IMR-90 (cell line): ENCODE results near the gene DPF3. TPM values are rescaled to one million over a fixed set of nuclear protein-coding genes. Genes with fewer than 3 reads are reported as not detected.

Source experiments
- ATAC-seq: fragments of 200-7000 bp; cut with Tn5 transposase; 2 replicates; pipeline ENCODE4 v1.9.1; 2020; ENCODE audit warnings: low read depth, mild to moderate bottlenecking, moderate library complexity
- BruUV-seq: library from RNA; stranded (reverse); fragments of 400-500 nt; replicated peaks from 2 replicates; lab custom pipeline; 2021; lab: Mats Ljungman, UMichigan
- CTCF ChIA-PET: fragments of 300-600 bp; formaldehyde crosslinking; extraction: SDS; loops from one replicate; lab custom pipeline; 2021; ENCODE audit warnings: antibody characterized with exemption; lab: Yijun Ruan, JAX
- POLR2A ChIA-PET: fragments of 300-600 bp; sonication (Branson Sonifier 250); formaldehyde crosslinking; loops from one replicate; lab custom pipeline; 2022; ENCODE audit warnings: antibody characterized with exemption; ENCODE audit not compliant: unreplicated experiment; lab: Charles Lee
- DNase-seq: peaks from one replicate; pipeline ENCODE4 v3.0.0; 2013
- H2AFZ ChIP-seq: replicated peaks from 2 replicates; pipeline ENCODE3; 2013; ENCODE audit warnings: low read length, mild to moderate bottlenecking; ENCODE audit not compliant: poor library complexity
- H2AK5ac ChIP-seq: 2 replicates; pipeline ENCODE4 v1.6.1; 2013; ENCODE audit warnings: low read depth, low read length, inconsistent platforms
- H2AK9ac ChIP-seq: replicated peaks from 2 replicates; pipeline ENCODE3; 2013; ENCODE audit warnings: mild to moderate bottlenecking, low read depth, low read length, moderate library complexity; ENCODE audit not compliant: poor library complexity
- H2BK120ac ChIP-seq: 2 replicates; pipeline ENCODE4 v1.6.1; 2013; ENCODE audit warnings: low read depth, low read length, inconsistent platforms
- H2BK15ac ChIP-seq: 3 replicates; pipeline ENCODE4 v1.6.1; 2013; ENCODE audit warnings: low read depth, low read length, inconsistent platforms
- H2BK20ac ChIP-seq: 2 replicates; pipeline ENCODE4 v1.6.1; 2013; ENCODE audit warnings: low read depth, mild to moderate bottlenecking, inconsistent platforms, low read length, moderate library complexity
- H2BK5ac ChIP-seq: 2 replicates; pipeline ENCODE4 v1.6.1; 2013; ENCODE audit warnings: mild to moderate bottlenecking, low read depth, low read length, inconsistent platforms; ENCODE audit not compliant: poor library complexity, severe bottlenecking
- H3K14ac ChIP-seq: replicated peaks from 2 replicates; pipeline ENCODE4 v1.6.1; 2013; ENCODE audit warnings: low read depth, low read length, inconsistent platforms
- H3K18ac ChIP-seq: 2 replicates; pipeline ENCODE4 v1.6.1; 2013; ENCODE audit warnings: low read depth, low read length, control low read depth
- H3K23ac ChIP-seq: 2 replicates; pipeline ENCODE4 v1.6.1; 2013; ENCODE audit warnings: low read depth, low read length, inconsistent platforms
- H3K27ac ChIP-seq: 2 replicates; pipeline ENCODE4 v1.5.1; 2013; ENCODE audit warnings: mild to moderate bottlenecking, control low read depth, low read length; ENCODE audit not compliant: insufficient read depth
- H3K27me3 ChIP-seq: 2 replicates; pipeline ENCODE4 v1.6.1; 2013; ENCODE audit warnings: low read length; ENCODE audit not compliant: control insufficient read depth, insufficient read depth
- H3K36me3 ChIP-seq: 2 replicates; pipeline ENCODE4 v1.6.1; 2013; ENCODE audit warnings: low read length, mixed read lengths; ENCODE audit not compliant: control insufficient read depth, insufficient read depth
- H3K4ac ChIP-seq: 2 replicates; pipeline ENCODE4 v1.6.1; 2013; ENCODE audit warnings: low read depth, low read length, inconsistent platforms
- H3K4me1 ChIP-seq: 2 replicates; pipeline ENCODE4 v1.6.1; 2013; ENCODE audit warnings: low read length, mixed read lengths; ENCODE audit not compliant: control insufficient read depth, insufficient read depth
- H3K4me2 ChIP-seq: 2 replicates; pipeline ENCODE4 v1.6.1; 2013; ENCODE audit warnings: low read depth, mild to moderate bottlenecking, control low read depth, low read length, moderate library complexity
- H3K4me3 ChIP-seq: 2 replicates; pipeline ENCODE4 v1.5.1; 2013; ENCODE audit warnings: low read depth, mild to moderate bottlenecking, control low read depth, low read length, moderate library complexity; ENCODE audit not compliant: insufficient read depth
- H3K56ac ChIP-seq: 2 replicates; pipeline ENCODE4 v1.6.1; 2013; ENCODE audit warnings: low read length, inconsistent platforms; ENCODE audit not compliant: insufficient read depth; ENCODE audit errors: extremely low read depth
- H3K79me1 ChIP-seq, 2 experiments: 2 replicates each; pipeline ENCODE4 v1.6.1; 2013; ENCODE audit warnings: low read length in 2 of 2, inconsistent platforms in 1 of 2, low read depth in 1 of 2
- H3K9ac ChIP-seq: 2 replicates; pipeline ENCODE4 v1.6.1; 2013; ENCODE audit warnings: low read depth, low read length, control low read depth
- H3K9me1 ChIP-seq: 2 replicates; pipeline ENCODE4 v1.6.1; 2013; ENCODE audit warnings: low read length, inconsistent platforms; ENCODE audit not compliant: insufficient read depth
- H3K9me3 ChIP-seq: 2 replicates; pipeline ENCODE4 v1.6.1; 2013; ENCODE audit warnings: low read length; ENCODE audit not compliant: control insufficient read depth, insufficient read depth
- H4K20me1 ChIP-seq: 2 replicates; pipeline ENCODE4 v1.6.1; 2013; ENCODE audit warnings: low read length, inconsistent platforms; ENCODE audit not compliant: insufficient read depth
- H4K5ac ChIP-seq: 2 replicates; pipeline ENCODE4 v1.6.1; 2013; ENCODE audit warnings: mild to moderate bottlenecking, low read depth, low read length, control low read depth
- H4K8ac ChIP-seq, 2 experiments: 2 replicates each; pipeline ENCODE4 v1.6.1; 2013; ENCODE audit warnings: low read depth in 2 of 2, low read length in 2 of 2, control low read depth in 1 of 2, inconsistent platforms in 1 of 2
- H4K91ac ChIP-seq: 2 replicates; pipeline ENCODE4 v1.6.1; 2013; ENCODE audit warnings: low read depth, low read length, inconsistent platforms; ENCODE audit not compliant: insufficient read depth
- BHLHE40 ChIP-seq: fragments of 150-350 bp; IDR thresholded peaks from 2 replicates; pipeline ENCODE4 v1.6.1; 2016; ENCODE audit warnings: mild to moderate bottlenecking, low read depth, low read length
- CHD1 ChIP-seq: IDR thresholded peaks from 2 replicates; pipeline ENCODE4 v1.6.1; 2012; ENCODE audit warnings: low read depth, low read length, improper control_type of control experiment
- FOS ChIP-seq: fragments of 150-350 bp; IDR thresholded peaks from 2 replicates; pipeline ENCODE4 v1.6.1; 2016; ENCODE audit warnings: low read depth, low read length
- MAFK ChIP-seq: IDR thresholded peaks from 2 replicates; pipeline ENCODE4 v1.6.1; 2012; ENCODE audit warnings: low read depth, low read length, improper control_type of control experiment
- MXI1 ChIP-seq: IDR thresholded peaks from 2 replicates; pipeline ENCODE4 v1.6.1; 2012; ENCODE audit warnings: low read depth, mild to moderate bottlenecking, low read length, moderate library complexity, borderline replicate concordance
- RAD21 ChIP-seq: IDR thresholded peaks from 2 replicates; pipeline ENCODE4 v1.6.1; 2012; ENCODE audit warnings: low read length, improper control_type of control experiment
- WGBS, 2 experiments: methylation state at CpG; one replicate each; pipeline versions ENCODE4 v1.1.5 to v1.1.7; 2013; ENCODE audit warnings: missing lambda C conversion rate in 2 of 2; ENCODE audit not compliant: insufficient read length in 1 of 2; ENCODE audit errors: extremely low coverage in 2 of 2; 5-methylcytosine and 5-hydroxymethylcytosine counted together
- dilution Hi-C: fragments of 300-500 bp; cut with HindIII; formaldehyde crosslinking; loops from one replicate; pipeline ENCODE4 v1.14.3; 2018; ENCODE audit warnings: low sequenced_read_pairs; ENCODE audit not compliant: unreplicated experiment
- in situ Hi-C: fragments of 300-500 bp; cut with MboI; formaldehyde crosslinking; loops from 3 replicates; pipeline ENCODE4 v1.14.3; 2019; ENCODE audit warnings: low sequenced_read_pairs, inconsistent platforms, mixed read lengths
- intact Hi-C: fragments of 100-400 bp; cut with micrococcal nuclease; formaldehyde crosslinking; loops from 2 replicates; pipeline ENCODE4 v1.10.0; 2022
- polyA plus RNA-seq, 3 experiments: library from polyadenylated mRNA; depleted of rRNA; stranded (reverse); fragments of >200 nt; gene quantifications; 2 replicates each; pipeline ENCODE4 v1.2.3, GENCODE V29; 2012; ENCODE audit warnings: low replicate concordance in 1 of 3
- total RNA-seq: library from RNA; depleted of rRNA; stranded (reverse); fragments of >200 nt; gene quantifications from 2 replicates; pipeline ENCODE4 v1.2.3, GENCODE V29; 2012
- TF ChIP-seq, protein P1 (sequence below): fragments of 150-350 bp; IDR thresholded peaks from 2 replicates; pipeline ENCODE4 v1.6.1; 2017; ENCODE audit warnings: mild to moderate bottlenecking, antibody characterized with exemption, low read length, low read depth
- TF ChIP-seq, protein P2 (sequence below): conservative IDR thresholded peaks from 2 replicates; pipeline ENCODE4 v1.5.1; 2012; ENCODE audit warnings: mild to moderate bottlenecking, low read depth, low read length, improper control_type of control experiment

Gene DPF3
- total and polyA plus RNA-seq, 2 of the 4 experiments (the other 2 are of a cell fraction): 30.5 to 32.8 TPM

DNA sequence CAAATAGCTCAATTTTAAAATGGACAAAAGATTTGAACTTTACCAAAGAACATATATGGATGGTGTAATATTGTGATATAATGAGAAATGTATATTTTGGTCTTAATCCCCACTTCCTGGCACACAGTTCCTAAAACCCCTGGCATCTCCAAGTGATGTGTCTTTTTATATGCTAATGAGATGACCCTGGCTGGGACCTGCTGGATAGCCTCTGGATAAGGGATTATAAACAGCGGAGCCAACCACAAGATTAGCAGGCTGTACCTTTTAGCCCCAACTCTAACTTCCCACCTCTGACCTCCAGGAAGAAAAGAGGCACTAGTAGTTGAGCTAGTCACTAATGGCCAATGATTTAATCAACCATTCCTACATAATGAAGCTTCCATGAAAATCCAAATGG lies 130.0 kb downstream of the DPF3 start:
- Histone ChIP-seq H3K14ac (no peak overlapping the region; the same call in 1 of the 2 replicates), H2BK15ac (no peak overlapping the region), H4K91ac (no peak overlapping the region), H3K27ac (no peak overlapping the region), H4K5ac (no peak overlapping the region), H3K79me1 (peaks cover 7 to 23% of the 10 kb centered on the region in 2 experiments), H2BK5ac (no peak overlapping the region), H3K4ac (no peak overlapping the region), H2BK120ac (no peak overlapping the region), H2AK5ac (no peak overlapping the region), H4K8ac (no peak overlapping the region), H3K36me3 (peaks cover 2% of the 10 kb centered on the region; the same call in 1 of the 2 replicates), H3K27me3 (no peaks in the 10 kb centered on the region), H3K9me1 (no peaks in the 10 kb centered on the region), H2AK9ac (no peak overlapping the region), H3K18ac (no peak overlapping the region), H4K20me1 (no peaks in the 10 kb centered on the region), H3K56ac (no peak overlapping the region), H3K4me3 (no peak overlapping the region), H3K4me1 (peaks cover 3% of the 10 kb centered on the region), H3K9me3 (peaks cover 6% of the 10 kb centered on the region), H3K9ac (no peak overlapping the region), H2AFZ (no peak overlapping the region), H3K4me2 (no peak overlapping the region), H2BK20ac (no peak overlapping the region), H3K23ac (no peak overlapping the region)
- no peak for DNase-seq
- TF ChIP-seq, protein P1, sequence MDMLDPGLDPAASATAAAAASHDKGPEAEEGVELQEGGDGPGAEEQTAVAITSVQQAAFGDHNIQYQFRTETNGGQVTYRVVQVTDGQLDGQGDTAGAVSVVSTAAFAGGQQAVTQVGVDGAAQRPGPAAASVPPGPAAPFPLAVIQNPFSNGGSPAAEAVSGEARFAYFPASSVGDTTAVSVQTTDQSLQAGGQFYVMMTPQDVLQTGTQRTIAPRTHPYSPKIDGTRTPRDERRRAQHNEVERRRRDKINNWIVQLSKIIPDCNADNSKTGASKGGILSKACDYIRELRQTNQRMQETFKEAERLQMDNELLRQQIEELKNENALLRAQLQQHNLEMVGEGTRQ: no peak
- TF ChIP-seq RAD21 (no peak), MXI1 (no peak), BHLHE40 (no peak), CHD1 (no peak), FOS (no peak), MAFK (no peak)
- TF ChIP-seq, protein P2, sequence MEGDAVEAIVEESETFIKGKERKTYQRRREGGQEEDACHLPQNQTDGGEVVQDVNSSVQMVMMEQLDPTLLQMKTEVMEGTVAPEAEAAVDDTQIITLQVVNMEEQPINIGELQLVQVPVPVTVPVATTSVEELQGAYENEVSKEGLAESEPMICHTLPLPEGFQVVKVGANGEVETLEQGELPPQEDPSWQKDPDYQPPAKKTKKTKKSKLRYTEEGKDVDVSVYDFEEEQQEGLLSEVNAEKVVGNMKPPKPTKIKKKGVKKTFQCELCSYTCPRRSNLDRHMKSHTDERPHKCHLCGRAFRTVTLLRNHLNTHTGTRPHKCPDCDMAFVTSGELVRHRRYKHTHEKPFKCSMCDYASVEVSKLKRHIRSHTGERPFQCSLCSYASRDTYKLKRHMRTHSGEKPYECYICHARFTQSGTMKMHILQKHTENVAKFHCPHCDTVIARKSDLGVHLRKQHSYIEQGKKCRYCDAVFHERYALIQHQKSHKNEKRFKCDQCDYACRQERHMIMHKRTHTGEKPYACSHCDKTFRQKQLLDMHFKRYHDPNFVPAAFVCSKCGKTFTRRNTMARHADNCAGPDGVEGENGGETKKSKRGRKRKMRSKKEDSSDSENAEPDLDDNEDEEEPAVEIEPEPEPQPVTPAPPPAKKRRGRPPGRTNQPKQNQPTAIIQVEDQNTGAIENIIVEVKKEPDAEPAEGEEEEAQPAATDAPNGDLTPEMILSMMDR: no peak
- intact Hi-C loops (no loop called here), dilution Hi-C loops (no loop called here), in situ Hi-C loops (no loop called here)
- no TSS peak for BruUV-seq
- no peak for ATAC-seq
- POLR2A ChIA-PET: no interaction called here
- WGBS, 2 experiments: no CpG with 5 or more reads among the region's 1 CpG
- CTCF ChIA-PET: no interaction called here
